Testis (tissue), 3 donors: ENCODE data around the gene NLGN1. TPM values are rescaled to one million over a fixed set of nuclear protein-coding genes. Genes with fewer than 3 reads are reported as not detected.
A peak's percentile ranks its signal among the peaks of the same experiment; 100 is the strongest.

Experiments
- DNase-seq: peaks from one replicate; pipeline ENCODE4 v3.0.0-alpha.2; 2019
- H3K27ac ChIP-seq, 2 donors: fragments of 200-600 bp; sonication (generic); one replicate each; pipeline ENCODE4 v1.5.1; 2019
- H3K27me3 ChIP-seq: fragments of 200-600 bp; sonication (generic); one replicate; pipeline ENCODE4 v1.5.1; 2019
- H3K36me3 ChIP-seq: fragments of 200-600 bp; sonication (generic); one replicate; pipeline ENCODE4 v1.5.1; 2017; ENCODE audit warnings: low read depth; ENCODE audit errors: missing control alignments
- H3K4me1 ChIP-seq: fragments of 200-600 bp; sonication (generic); one replicate; pipeline ENCODE4 v1.5.1; 2019
- H3K4me3 ChIP-seq, 2 donors: fragments of 200-600 bp; sonication (generic); one replicate each; pipeline ENCODE4 v1.5.1; 2017 to 2019
- H3K9me3 ChIP-seq: fragments of 200-600 bp; sonication (generic); one replicate; pipeline ENCODE4 v1.5.1; 2017
- POLR2A ChIP-seq: fragments of 450-650 bp; IDR thresholded peaks from one replicate; pipeline ENCODE4 v1.6.1; 2017; ENCODE audit warnings: antibody characterized with exemption, mild to moderate bottlenecking, moderate library complexity
- WGBS, 2 donors: methylation state at CpG; one replicate each; pipeline ENCODE4 v1.1.5; 2018; 5-methylcytosine and 5-hydroxymethylcytosine counted together
- intact Hi-C: fragments of 100-400 bp; cut with DNase I; formaldehyde crosslinking; loops from one replicate; pipeline ENCODE4 v1.15.1; 2023; ENCODE audit warnings: low total_unique reads
- polyA plus RNA-seq: library from polyadenylated mRNA; stranded (reverse); fragments of 350-450 nt; fragmentation: Illumina TruSeq; extraction: RNeasy Lipid Tissue Mini Kit (QIAGEN cat#74804); gene quantifications from one replicate; pipeline ENCODE4 v1.2.3, GENCODE V29; 2014; ENCODE audit warnings: low read depth, low replicate concordance; ENCODE audit not compliant: insufficient read depth
- total RNA-seq, 2 donors: library from RNA; depleted of rRNA; stranded (reverse); fragments of >200 nt; gene quantifications; one replicate each; pipeline ENCODE4 v1.2.3, GENCODE V29; 2016
- TF ChIP-seq, protein P1 (sequence below), 3 experiments: fragments of 450-650 bp in 2 of 3; fragments of 200-600 bp in 1 of 3; sonication (generic) in 1 of 3; IDR thresholded peaks; one replicate each; pipeline ENCODE4 v1.5.1; 2016 to 2019; ENCODE audit warnings: antibody characterized with exemption in 3 of 3, mild to moderate bottlenecking in 2 of 3, moderate library complexity in 1 of 3

The NLGN1 gene
- total and polyA plus RNA-seq, 3 donors from 2014 or later: 10.6 to 19.2 (median 15.5) TPM

DNA sequence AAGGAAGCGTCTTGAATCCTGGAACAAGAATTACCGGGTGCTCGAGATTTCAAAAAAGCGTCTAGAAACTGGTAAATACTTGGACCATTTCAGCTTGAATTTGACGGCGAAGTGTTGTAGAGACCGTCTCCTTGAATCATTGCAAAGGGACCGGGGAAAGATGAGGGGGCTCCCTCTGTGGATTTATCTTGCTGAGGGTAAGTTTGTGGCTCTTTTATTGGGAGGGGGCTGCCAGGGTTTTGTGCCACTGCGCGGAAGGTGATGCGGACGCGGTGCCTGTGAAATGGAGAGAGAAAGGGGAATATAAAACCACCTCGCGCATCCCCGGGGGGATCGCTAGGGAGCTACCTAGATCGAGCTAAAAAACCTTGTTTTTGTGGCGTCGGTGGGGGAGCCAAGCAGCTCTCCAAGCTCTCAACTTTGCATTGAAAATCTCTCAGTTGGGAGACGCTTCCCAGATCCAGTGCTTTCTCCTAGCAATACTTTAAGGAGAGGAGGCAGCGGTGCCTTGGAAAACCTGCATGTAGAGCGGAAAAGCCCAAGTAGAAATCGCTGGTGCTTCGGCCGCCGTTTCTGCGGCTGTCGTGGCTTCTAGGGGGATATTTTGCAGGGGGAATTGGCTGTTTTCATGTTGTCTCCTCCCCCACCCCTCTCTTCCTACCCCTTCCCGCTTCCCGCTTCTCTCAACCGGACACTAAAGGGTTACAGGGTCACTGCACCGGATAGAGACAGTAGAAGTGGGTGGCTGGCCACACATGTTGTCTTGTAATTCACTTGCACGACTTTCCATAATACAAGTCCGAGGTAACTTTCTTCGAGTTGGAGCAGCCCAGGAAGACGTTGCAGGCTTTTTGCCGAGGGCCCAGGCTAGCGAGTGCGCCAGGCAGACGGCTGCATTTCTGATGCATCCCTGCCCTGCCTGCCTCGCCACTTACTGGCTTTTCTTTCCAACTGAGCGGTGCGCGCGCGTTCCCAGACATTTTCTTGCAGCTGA is 187.6 kb downstream of the NLGN1 start:
- TF ChIP-seq, protein P1, sequence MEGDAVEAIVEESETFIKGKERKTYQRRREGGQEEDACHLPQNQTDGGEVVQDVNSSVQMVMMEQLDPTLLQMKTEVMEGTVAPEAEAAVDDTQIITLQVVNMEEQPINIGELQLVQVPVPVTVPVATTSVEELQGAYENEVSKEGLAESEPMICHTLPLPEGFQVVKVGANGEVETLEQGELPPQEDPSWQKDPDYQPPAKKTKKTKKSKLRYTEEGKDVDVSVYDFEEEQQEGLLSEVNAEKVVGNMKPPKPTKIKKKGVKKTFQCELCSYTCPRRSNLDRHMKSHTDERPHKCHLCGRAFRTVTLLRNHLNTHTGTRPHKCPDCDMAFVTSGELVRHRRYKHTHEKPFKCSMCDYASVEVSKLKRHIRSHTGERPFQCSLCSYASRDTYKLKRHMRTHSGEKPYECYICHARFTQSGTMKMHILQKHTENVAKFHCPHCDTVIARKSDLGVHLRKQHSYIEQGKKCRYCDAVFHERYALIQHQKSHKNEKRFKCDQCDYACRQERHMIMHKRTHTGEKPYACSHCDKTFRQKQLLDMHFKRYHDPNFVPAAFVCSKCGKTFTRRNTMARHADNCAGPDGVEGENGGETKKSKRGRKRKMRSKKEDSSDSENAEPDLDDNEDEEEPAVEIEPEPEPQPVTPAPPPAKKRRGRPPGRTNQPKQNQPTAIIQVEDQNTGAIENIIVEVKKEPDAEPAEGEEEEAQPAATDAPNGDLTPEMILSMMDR (IDR thresholded peaks at IDR 0.05): no peak
- TF ChIP-seq POLR2A: no peak
- intact Hi-C loops: no loop called here
- Histone ChIP-seq H3K4me3 (peak overlapping the region; percentile 55 to 59), H3K4me1 (no peaks in the 10 kb centered on the region), H3K9me3 (no peaks in the 10 kb centered on the region), H3K27me3 (no peaks in the 10 kb centered on the region), H3K36me3 (no peaks in the 10 kb centered on the region), H3K27ac (peak overlapping the region; percentile 58 to 63)
- peak; percentile 72 for DNase-seq
- 1 to 3% methylated on average over 47 of the region's 47 CpGs for WGBS, 2 donors

DNA sequence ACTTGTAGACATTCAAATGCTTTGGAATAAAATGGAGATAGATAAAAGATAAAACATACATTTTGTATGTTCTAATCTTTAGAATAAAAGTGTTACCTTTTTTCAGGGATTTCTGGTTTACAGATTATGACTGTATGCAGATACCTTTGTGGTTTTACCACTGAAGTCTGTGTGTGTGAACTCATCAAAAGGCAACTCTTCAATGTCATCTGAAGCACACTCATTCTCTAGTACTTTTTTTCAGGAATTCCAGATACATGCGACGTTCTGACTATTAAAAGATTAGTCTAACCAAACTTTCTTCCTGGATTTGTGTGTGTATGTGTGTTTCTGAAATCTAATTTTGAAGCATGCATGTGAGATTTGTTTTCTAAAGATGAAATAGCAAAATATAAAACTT is 188.6 kb downstream of the NLGN1 start:
- Histone ChIP-seq H3K4me1 (no peaks in the 10 kb centered on the region), H3K27me3 (no peaks in the 10 kb centered on the region), H3K36me3 (no peaks in the 10 kb centered on the region), H3K4me3 (peak overlapping the region; percentile 55 to 59), H3K9me3 (no peaks in the 10 kb centered on the region), H3K27ac (no peak overlapping the region)
- TF ChIP-seq, protein P1 (IDR thresholded peaks at IDR 0.05): no peak
- TF ChIP-seq POLR2A: no peak
- no peak for DNase-seq
- intact Hi-C loops: no loop called here
- WGBS, 2 donors: 31 to 43% methylated on average over 2 of the region's 2 CpGs

DNA sequence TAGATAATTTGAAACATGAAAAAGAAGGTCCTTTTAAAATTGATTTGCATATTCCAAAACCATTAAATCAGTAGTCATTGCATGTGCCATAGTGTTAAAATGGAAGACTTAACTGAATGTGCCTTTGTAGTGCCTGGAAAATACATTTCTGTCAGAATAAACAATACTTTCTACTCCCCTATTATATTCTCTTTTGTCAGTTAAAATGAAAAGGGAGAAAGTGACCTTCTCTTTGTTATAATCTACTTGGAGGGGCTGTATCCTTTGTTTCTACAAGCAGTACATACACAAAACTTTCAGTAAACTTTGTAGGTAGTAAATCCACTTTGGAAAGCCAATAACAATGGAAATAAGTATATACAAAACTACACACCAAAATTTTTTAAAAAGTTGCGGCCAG is 189.5 kb downstream of the NLGN1 start:
- Histone ChIP-seq H3K9me3 (no peaks in the 10 kb centered on the region), H3K36me3 (no peaks in the 10 kb centered on the region), H3K4me1 (no peaks in the 10 kb centered on the region), H3K4me3 (no peak overlapping the region), H3K27ac (no peak overlapping the region), H3K27me3 (no peaks in the 10 kb centered on the region)
- intact Hi-C loops: no loop called here
- TF ChIP-seq, protein P1 (IDR thresholded peaks at IDR 0.05): no peak
- no peak for TF ChIP-seq POLR2A
- WGBS, 2 donors: 85 to 93% methylated on average over 1 of the region's 1 CpG
- DNase-seq: no peak

DNA sequence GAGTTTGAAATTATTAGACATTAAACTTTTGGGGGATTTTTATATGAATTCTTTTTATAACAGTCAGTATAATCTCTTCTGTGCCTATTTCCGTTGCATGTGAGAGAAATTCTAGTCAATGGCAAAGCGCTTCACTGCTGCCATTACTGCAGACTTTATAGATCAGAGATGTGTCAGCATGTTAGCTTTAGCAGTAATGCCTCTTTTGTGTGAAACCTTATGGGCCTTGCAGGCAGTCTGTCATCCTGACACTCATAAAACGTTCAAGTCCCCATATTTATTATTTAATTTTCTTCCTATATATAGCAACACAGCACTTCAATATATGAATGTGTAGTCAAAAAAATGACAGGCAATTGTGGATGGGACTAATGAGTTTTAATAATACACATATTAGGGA is 191.0 kb downstream of the NLGN1 start:
- Histone ChIP-seq H3K27ac (no peak overlapping the region), H3K36me3 (no peaks in the 10 kb centered on the region), H3K9me3 (no peaks in the 10 kb centered on the region), H3K4me3 (no peak overlapping the region), H3K27me3 (no peaks in the 10 kb centered on the region), H3K4me1 (no peaks in the 10 kb centered on the region)
- DNase-seq: no peak
- intact Hi-C loops: no loop called here
- WGBS, 2 donors: 87 to 88% methylated on average over 3 of the region's 3 CpGs
- TF ChIP-seq, protein P1 (IDR thresholded peaks at IDR 0.05): no peak
- TF ChIP-seq POLR2A: no peak
